Stimulated activated CD8-positive, alpha-beta memory T cell treated with anti-CD3 and anti-CD28 coated beads, Interleukin-7, amount 100 ng/mL, for 4 hours (primary cell): ENCODE results near the gene PLB1.
"Not testable (repeated sequence)": the region's sequence is repeated elsewhere in the genome, so short reads cannot be mapped to it uniquely, and the experiment has no call there.

Source experiments
- DNase-seq, 2 donors: peaks; one replicate each; pipeline ENCODE4 v3.0.0-alpha.2; 2020; ENCODE audit warnings: low read depth in 2 of 2

Gene PLB1

DNA sequence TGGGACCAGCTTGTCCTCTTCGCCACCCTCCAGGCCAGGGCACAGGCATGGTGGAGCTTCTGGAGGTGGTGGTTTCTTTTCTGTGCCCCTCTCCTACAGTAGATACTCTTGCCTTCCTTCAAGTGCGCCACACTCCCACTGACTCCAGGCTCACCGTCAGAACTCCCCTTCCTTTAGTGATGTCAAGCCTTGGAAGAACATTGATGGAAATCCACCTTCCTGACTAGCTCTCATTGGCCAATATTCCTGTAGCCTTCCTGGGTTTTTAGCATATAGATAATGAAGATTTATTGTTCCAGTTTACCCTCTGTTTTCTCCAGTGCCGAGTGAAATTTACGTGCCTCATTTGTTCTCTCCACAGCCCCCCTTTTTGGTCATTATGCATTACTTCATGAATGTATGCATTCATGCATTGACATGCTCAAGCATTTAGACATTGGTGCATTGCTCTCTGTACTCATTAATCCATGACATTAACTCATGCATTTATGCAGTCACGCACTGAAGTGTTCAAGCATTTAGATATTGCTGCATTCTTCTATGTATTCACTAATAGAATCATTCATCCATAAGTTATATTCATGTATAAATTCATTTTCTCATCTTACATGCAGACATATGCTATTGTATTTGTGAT lies 37.3 kb downstream of the PLB1 start:
- DNase-seq = no peak

GRCh38 chr2:28534817-28535216 lies 39.0 kb downstream of the PLB1 start:
- DNase-seq = no peak

DNA sequence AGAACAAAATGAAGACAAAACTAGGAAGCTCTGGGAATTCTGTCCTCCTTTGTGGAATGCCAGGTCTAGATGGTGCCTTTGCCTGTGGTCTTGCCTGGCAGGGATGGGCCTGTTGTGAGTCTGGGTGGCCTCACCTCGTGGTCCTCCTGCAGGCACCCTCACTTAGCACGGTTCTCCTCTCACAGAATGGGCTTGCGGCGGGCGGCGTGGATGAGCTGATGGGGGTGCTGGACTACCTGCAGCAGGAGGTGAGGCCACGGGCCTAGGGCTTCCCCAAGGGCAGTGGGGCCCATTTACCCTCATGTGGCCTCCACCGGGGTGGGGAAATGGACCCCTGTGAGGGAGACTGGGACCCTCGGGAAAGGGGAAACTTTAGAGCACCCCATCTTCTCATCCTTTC lies 42.3 kb downstream of the PLB1 start:
- no peak for DNase-seq

DNA sequence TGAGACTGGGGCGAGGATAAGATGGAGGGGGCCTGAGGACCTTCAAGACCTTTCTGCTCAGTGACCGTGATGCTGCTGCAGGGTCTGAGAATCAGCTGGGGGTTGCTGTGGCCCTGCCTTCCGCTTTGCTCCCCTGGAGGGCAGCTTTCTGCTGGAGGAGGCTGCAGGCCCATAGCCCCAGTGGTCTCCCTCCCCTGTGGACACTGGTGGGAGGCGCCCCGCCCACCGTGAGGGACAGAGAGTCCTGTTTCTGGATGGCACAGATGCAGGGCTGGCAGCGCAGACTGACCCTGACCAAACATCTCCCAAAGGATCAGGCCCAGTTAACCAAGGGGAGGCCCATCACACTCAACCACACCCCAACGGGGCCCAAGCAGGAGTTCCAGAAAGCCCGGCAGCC lies 42.8 kb downstream of the PLB1 start:
- no peak for DNase-seq

- no peak for DNase-seq
Observed at GRCh38 chr2:28539118-28539541, 43.3 kb downstream of the PLB1 start.

DNA sequence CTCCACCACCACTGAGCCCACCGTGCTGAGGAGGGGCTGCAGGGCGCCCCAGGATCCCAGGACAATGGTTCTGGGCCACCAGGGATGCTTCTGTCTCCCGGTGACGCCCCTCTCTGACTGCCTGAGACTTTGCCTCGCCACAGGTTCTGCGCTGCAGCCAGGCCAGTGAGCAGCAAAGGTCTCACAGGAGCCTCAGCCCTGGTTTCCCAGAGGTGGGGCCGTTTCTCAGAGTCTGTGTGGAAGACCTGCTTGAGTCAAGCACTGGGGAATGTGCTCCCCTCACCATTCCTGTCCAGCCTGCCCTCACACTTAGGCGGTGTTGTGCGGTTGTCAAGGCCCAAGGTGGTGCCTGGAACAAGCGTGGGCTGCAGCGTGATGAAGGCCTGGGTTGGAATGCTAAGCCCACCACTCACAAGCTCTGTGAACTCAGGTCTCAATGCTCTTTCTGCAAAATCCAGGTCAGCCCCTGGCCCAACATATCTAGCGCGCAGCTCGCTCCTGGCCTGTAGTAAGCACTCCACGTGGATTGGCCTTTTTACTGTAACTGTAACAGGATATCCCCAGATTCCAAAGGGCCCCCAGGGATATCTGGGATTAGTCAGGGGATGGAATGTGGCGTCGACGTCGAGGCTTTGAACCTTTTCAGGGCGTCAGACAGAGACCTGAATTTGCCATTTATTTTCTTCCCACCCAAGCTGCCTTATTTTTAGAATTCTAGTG lies 47.6 kb downstream of the PLB1 start:
- no peak for DNase-seq

DNA sequence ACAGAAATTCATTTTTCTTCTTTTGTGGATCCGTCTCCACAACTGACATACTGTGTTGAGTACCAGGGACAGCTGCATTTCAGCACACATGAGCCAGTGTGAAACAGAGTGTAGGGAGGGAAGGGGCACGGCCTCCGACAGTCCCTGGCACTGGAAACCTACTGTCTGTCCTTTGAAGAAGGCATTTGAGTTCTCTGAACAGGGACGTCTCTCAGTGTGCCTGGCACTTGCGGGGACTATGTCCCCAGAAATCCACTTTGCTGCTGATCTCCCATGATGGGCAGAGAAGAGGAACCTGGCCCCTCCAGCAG lies 48.1 kb downstream of the PLB1 start:
- DNase-seq = no peak

DNA sequence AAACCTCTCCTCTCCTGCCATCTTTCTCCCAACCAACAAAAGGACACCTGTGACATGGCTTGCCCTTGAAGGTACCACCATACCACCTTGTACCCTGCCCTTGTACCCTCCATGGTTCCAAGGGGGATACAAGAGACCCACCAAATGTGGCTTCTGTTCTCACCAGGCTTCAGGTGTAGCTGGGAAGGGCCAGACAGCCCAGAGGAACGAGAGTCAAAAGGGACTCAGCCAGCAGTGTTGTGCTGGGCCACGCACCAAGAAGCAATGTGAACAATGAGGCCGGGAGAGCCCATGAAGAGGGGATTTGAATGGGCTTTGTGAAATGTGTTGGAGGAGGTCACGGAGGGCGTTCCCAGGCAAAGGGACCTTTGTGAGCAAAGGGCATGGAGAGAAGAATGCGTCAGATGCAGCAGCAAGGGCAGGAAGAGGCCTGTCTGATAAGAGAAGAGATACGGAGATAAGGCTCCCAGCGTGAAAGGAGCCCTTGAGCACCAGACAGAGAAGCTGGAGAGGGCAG lies 48.6 kb downstream of the PLB1 start:
- DNase-seq = no peak

DNA sequence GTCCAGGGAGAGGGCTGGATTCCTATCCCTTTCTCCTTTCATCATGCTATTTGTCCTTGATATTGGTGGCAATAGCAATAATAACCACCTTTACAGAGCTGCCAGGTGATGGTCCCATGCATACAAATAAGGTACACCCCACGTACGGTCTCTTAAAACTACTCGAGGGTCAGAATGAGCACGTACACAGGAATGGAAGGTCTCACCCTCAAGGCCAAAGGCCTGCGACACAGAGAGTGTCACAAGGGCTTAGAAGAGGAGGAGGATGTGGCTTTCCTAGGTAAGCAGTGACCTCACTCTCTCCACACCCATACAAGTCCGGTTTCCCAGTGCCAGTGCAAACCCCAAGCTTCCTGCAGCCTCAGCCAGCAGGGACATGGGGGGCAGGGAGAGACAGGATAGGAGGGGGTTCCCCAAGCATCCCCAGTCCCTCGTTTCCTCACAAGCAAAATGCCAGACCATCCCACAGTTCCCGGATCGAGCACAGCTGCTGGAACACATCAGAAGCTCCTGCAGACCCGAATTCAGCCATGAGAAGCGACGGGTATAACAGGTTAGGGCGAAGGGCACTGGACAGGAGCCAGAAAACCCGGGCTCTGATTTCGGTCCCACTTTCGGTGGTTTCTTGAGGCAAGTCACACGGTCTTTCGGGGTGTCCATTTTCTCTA lies 49.2 kb downstream of the PLB1 start:
- peak in 1 of 2 donors; percentile 10 for DNase-seq

GRCh38 chr2:28545590-28546200 lies 49.8 kb downstream of the PLB1 start:
- DNase-seq = no peak

DNA sequence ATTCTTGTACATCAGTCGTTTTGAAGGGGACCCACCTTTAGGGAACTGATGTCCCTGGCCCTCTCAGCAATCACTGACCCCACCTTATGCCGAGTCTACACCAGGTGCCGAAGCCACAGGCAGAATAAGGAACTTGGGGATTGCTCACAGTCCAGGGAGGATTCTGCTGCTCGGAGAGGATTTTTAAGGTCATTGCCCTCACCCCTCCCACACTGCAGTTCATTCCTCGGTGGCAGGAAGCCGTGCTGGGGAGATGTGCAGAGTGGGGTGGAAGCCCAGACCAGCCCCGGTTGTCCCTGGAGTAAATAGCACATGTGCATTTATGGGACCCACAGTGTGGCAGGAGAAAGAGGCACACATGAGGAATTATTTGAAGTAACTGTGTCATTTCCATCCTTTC lies 50.4 kb downstream of the PLB1 start:
- no peak for DNase-seq

DNA sequence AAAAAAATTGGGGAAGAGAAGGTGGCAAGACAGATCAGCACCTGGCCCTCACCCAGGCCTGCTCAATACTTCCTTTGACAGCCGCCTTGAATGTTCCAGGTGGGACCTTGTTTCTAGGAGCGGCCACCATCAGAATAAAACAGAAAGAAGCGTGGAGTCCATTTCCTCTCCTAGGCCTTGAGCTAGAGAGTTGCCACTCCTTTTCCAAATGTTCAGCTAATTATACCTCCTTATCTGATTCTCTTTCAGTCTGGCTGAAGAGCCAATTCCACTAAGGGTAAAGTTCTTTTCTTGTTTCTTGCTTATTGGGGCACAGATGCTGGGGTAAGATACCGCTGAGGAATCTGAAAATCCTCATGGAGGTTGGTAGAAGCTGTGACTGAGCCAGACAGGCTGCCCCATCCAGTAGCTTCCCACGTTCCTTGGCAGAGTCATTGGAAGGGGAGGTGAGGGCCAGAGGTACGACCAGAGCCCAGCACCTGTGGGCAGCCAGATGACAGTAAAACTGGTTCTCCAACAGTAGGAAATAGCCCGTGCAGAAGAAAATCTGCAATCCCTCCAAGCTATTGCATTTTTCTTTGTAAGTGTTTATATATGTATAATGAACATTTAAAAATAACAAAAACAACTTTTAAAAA lies 51.5 kb downstream of the PLB1 start:
- no peak for DNase-seq

- peak in 1 of 2 donors; percentile 19 for DNase-seq
Observed at GRCh38 chr2:28547906-28548600, 52.2 kb downstream of the PLB1 start.

DNA sequence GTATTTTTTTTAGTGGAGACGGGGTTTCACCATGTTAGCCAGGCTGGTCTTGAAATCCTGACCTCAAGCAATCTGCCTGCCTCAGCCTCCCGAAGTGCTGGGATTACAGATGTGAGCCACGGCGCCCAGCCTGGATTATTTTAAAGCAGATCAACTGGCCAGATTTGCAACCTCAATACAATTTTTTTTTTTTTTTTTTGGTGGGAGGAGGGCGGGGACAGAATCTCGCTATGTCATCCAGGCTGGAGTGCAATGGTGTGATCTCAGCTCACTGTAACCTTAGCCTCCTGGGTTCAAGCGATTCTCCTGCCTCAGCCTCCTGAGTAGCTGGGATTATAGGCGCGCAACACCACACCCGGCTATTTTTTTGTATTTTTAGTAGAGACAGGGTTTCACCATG lies 54.5 kb downstream of the PLB1 start:
- not testable (repeated sequence) for DNase-seq

- no peak for DNase-seq
Observed at GRCh38 chr2:28552045-28552823, 56.4 kb downstream of the PLB1 start.

DNA sequence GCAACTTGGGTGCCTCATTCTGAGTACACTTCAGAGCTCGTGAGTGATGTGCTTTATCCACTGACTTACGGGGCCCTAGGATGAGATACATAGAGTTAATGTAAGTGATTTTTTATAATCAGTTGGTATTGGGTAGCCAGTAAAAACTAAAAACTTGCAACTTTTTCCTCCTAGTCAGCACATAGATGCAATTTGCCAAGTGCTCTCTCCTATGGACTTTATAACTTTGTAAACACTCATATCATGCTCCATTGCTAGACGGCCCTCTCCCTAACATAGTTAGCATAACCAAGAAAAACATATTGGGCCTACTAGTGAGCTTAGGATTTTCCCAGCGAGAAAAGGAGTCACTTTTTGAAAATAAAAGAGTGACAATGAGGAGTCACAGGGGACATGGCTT lies 60.4 kb downstream of the PLB1 start:
- no peak for DNase-seq

DNA sequence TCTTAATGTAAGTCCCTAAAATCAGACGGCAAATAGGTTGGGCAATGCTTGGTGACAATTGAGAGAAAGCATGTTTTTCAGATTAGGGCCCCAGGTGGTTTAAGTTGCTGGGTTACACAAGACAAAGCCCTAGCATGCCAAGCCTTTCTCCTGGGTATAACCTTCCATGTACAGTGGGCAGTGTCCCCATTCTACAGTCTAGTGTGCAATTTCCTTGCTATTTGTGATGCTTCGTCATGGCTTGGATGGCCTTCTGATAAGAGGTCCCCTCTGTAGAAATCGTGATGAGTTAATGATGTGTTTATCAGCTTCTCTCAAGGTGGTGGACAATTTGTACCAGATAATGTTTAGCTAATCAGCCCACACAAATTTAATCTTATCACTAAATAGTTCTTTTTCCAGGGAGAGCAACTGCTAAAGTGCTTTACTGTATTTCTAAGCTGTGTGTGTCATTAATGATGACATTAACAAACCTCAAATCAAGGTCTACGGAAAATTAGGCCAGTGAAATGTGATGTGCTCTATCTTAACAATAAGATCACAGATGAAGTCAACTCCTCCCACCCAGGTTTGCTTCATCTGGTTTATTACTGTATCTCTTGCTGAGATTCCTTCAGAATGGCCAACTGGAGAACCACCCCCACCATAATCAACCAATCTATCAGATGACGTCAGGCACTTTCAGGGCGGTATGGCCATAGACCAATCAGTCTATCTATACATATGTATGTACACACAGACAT lies 61.7 kb downstream of the PLB1 start:
- no peak for DNase-seq

GRCh38 chr2:28558158-28558820 lies 62.4 kb downstream of the PLB1 start:
- no peak for DNase-seq

- DNase-seq = no peak
Observed at GRCh38 chr2:28558918-28559317, 63.1 kb downstream of the PLB1 start.
